GM12872 (cell line): ENCODE results near the gene TREH.

ENCODE experiments used
- CTCF ChIP-seq: IDR thresholded peaks from 3 replicates; pipeline ENCODE4 v1.5.1; 2011; ENCODE audit warnings: low read depth, mild to moderate bottlenecking, low read length, moderate library complexity; ENCODE audit not compliant: insufficient read depth

TREH gene

GRCh38 chr11:118646393-118646792, 33.1 kb downstream of the TREH start:
- TF ChIP-seq CTCF: no peak

DNA sequence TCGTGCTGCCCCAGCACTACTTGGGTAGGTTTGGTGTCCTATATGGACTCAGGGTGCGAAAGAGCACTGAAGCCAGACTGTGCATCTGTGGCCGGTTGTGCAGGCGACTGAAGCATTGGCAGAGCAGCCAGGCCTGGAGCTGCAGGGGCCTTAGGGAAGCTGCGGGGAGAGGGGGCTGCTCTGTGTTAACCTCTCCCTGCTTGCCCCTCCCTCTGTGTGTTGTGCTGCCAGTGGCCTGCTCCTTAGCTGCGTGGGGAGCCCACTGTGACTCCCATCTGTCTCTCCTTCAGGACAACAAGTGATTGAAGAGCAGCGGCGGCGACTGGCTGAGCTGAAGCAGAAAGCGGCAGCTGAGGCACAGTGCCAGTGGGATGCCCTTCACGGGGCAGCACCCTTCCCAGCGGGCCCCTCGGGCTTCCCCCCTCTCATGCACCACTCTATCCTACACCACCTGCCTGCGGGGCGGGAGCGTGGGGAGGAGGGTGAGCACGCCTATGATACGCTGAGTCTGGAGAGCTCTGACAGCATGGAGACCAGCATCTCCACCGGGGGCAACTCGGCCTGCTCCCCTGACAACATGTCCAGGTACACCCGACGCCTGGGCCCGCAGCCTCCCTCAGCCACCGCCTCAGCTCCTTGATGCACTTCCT, 34.3 kb downstream of the TREH start:
- no peak for TF ChIP-seq CTCF

- no peak for TF ChIP-seq CTCF
Observed at GRCh38 chr11:118644496-118644895, 35.0 kb downstream of the TREH start.

GRCh38 chr11:118643995-118644345, 35.5 kb downstream of the TREH start:
- TF ChIP-seq CTCF: no peak

- TF ChIP-seq CTCF: no peak
Observed at GRCh38 chr11:118643142-118643994, 36.1 kb downstream of the TREH start.

- TF ChIP-seq CTCF: no peak
Observed at GRCh38 chr11:118641397-118642019, 37.9 kb downstream of the TREH start.

DNA sequence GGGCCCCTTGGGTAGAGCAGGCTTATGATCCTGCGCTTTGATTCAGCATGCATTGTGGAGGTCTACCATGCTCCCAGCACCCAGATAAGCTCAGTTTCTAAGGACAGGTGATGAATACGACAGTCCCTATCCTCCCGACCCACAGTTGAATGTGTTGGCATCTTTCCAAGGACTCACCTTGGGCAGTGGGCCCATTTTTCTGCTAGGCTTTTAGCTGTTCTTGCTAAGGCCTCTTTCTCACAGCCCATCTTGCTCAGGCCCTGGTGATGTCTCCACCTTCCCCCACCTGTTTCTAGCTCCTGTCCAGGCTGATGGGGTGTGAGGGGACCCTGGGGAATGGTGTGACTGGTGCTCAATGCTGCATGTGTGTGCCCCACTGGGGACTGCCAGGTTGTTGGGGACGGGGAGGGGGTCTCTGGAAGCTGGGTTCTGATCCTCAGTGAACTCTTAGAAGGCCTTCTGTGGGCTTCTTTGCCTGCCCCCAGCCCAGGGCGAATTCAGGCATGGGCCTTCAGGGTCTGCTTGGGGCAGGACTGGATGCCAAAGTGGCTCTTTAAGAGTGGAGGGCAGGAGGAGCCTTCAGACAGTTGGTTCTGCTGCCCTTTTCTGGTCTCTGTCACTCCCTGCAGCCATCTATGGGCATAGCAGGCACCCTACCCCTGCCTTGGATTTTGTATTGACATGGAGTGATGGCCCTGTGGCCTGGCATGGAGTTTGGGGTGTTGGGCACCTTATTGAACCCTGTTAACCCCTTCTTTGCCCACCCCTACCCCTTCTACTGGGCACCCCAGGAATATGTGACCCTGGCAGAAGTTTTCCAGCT, 38.9 kb downstream of the TREH start:
- TF ChIP-seq CTCF: 0 out of 3 replicates have a peak, but pooled peaks have one; percentile 7
